GM23248 (cell line): ENCODE results near the gene MICAL1. TPM values are rescaled to one million over a fixed set of nuclear protein-coding genes. Genes with fewer than 3 reads are reported as not detected.
A peak's percentile ranks its signal among the peaks of the same experiment; 100 is the strongest.

ENCODE experiments used
- DNase-seq: peaks from one replicate; pipeline ENCODE4 v3.0.0-alpha.2; 2015
- H2AFZ ChIP-seq: fragments of 200-600 bp; sonication (generic); 2 replicates; pipeline ENCODE4 v1.6.1; 2016; ENCODE audit warnings: antibody characterized with exemption
- H3F3A ChIP-seq: fragments of 200-600 bp; sonication (generic); 2 replicates; pipeline ENCODE4 v1.6.1; 2016; ENCODE audit warnings: mild to moderate bottlenecking, antibody characterized with exemption, mixed run types; ENCODE audit not compliant: insufficient read depth
- H3K27ac ChIP-seq: fragments of 200-600 bp; sonication (generic); 2 replicates; pipeline ENCODE4 v1.5.1; 2016; ENCODE audit warnings: mild to moderate bottlenecking
- H3K27me3 ChIP-seq: fragments of 200-600 bp; sonication (generic); replicated peaks from 2 replicates; pipeline ENCODE4 v1.6.1; 2016; ENCODE audit warnings: mild to moderate bottlenecking; ENCODE audit not compliant: insufficient read depth
- H3K36me3 ChIP-seq: fragments of 200-600 bp; sonication (generic); 2 replicates; pipeline ENCODE4 v1.6.1; 2016; ENCODE audit warnings: low read depth, mild to moderate bottlenecking
- H3K4me1 ChIP-seq: fragments of 200-600 bp; sonication (generic); 2 replicates; pipeline ENCODE4 v1.6.1; 2016; ENCODE audit warnings: mild to moderate bottlenecking; ENCODE audit not compliant: insufficient read depth
- H3K4me2 ChIP-seq: fragments of 200-600 bp; sonication (generic); one replicate; pipeline ENCODE4 v1.6.1; 2016; ENCODE audit warnings: mild to moderate bottlenecking; ENCODE audit not compliant: unreplicated experiment
- H3K4me3 ChIP-seq: fragments of 200-600 bp; sonication (generic); 2 replicates; pipeline ENCODE4 v1.5.1; 2016; ENCODE audit warnings: mild to moderate bottlenecking
- H3K79me2 ChIP-seq: fragments of 200-600 bp; sonication (generic); 2 replicates; pipeline ENCODE4 v1.6.1; 2016; ENCODE audit warnings: mild to moderate bottlenecking; ENCODE audit not compliant: insufficient read depth
- H3K9ac ChIP-seq: fragments of 200-600 bp; sonication (generic); 2 replicates; pipeline ENCODE4 v1.6.1; 2016; ENCODE audit warnings: mild to moderate bottlenecking
- H3K9me2 ChIP-seq: fragments of 200-600 bp; sonication (generic); 2 replicates; pipeline ENCODE4 v1.6.1; 2016; ENCODE audit warnings: mixed run types, mild to moderate bottlenecking, moderate library complexity; ENCODE audit not compliant: insufficient read depth
- H3K9me3 ChIP-seq: fragments of 200-600 bp; sonication (generic); one replicate; pipeline ENCODE4 v1.6.1; 2017; ENCODE audit warnings: low read depth
- H4K20me1 ChIP-seq: fragments of 200-600 bp; sonication (generic); 2 replicates; pipeline ENCODE4 v1.6.0; 2016; ENCODE audit not compliant: insufficient read depth
- EZH2 ChIP-seq: fragments of 200-600 bp; sonication (generic); IDR thresholded peaks from 2 replicates; pipeline ENCODE4 v1.6.1; 2018; ENCODE audit warnings: antibody characterized with exemption, mild to moderate bottlenecking; ENCODE audit not compliant: insufficient read depth, poor library complexity, severe bottlenecking
- EZH2phosphoT487 ChIP-seq: fragments of 200-600 bp; sonication (generic); IDR thresholded peaks from 2 replicates; pipeline ENCODE4 v1.6.1; 2018; ENCODE audit warnings: antibody characterized with exemption, moderate library complexity, mild to moderate bottlenecking, low read depth; ENCODE audit not compliant: insufficient read depth
- WGBS, 2 experiments: methylation state at CpG; one replicate each; pipeline ENCODE4 v1.1.6; 2015 to 2017; ENCODE audit warnings: low lambda C conversion rate in 2 of 2, low coverage in 1 of 2; ENCODE audit errors: missing lambda C conversion rate in 2 of 2; 5-methylcytosine and 5-hydroxymethylcytosine counted together
- in situ Hi-C: fragments of 300-500 bp; cut with MboI; formaldehyde crosslinking; loops from 2 replicates; pipeline ENCODE4 v1.15.0; 2020
- polyA plus RNA-seq: library from polyadenylated mRNA; unstranded; fragments of >200 nt; fragmentation: Nextera tagmentation; extraction: Ambion mirVana; gene quantifications from 2 replicates; pipeline ENCODE4 v1.2.1, GENCODE V29; 2016
- total RNA-seq: library from RNA; depleted of rRNA; stranded (reverse); fragments of >200 nt; shearing (Covaris generic); gene quantifications from 2 replicates; pipeline ENCODE4 v1.2.3, GENCODE V29; 2014

The MICAL1 gene
- total and polyA plus RNA-seq, 2 experiments from 2014 or later, result 26.1 to 57.8 TPM

DNA sequence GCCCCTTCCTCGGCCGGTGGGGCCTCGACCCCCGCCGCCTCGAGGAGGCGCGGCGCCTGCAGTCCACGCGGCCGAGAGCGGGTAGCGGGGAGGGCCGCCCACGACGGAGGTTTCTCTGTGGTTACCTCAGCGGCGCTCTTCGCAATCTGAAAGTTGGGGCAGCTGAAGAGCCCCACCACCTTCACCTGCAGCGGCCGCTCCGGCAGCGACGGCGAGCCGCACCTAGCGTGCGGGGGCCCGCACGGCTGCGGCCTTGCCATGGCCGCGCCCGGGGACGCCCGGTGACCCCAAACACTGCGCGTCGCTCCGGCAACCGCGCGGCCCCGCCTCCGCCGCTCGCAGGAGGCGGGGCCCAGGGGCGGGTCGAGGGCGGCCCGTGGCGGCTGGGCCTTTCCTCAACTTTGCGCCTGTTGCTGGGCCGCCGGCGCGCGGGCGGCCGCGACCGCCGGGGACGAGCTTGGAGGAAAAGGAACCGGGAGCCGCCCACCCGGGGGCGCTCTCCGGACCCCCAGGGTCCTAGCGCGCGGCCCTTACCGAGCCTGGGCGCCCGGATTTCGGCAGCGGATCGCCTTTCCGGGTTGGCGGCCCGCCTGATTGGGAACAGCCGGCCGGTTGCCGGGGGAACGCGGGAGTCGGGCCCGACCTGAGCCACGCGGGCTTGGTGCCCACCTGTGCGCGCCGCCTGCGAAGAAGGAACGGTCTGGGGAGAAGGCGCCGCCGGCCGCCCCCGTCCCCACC, 15.1 kb downstream of the MICAL1 start, which contains the start of the genes PPIL6 and SMPD2:
TSS of gene PPIL6 (minus strand) at position 298 of the 738 bp plus-strand sequence. CDS start at position 260, 38 bp downstream.
TSS of gene SMPD2 (plus strand) at position 394 of the 738 bp plus-strand sequence. CDS start 398 bp downstream, outside the sequence.
- no peaks in the 10 kb centered on the region for H3K9me2 ChIP-seq
- in situ Hi-C loops, result no loop called here
- TF ChIP-seq EZH2, result no peak
- TF ChIP-seq EZH2phosphoT487, result no peak

DNA sequence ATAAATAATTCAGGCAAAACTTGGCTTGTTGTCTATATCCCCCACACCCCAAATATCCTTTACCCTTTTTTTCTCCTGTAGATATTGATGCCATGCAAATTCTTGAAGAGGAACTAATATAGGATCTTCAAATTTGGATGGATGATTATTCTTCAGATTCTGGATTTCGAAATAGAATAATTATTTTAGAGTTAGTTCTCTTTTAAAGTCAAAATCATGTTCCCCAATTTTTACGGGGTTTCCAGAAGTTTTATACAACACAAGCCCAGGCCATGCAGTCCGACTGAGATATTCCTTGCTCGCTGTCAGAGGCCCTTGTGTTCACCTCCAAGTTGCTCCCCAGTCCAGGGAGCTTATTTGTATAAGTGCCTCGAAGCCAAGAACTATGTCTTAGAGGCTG, 19.5 kb downstream of the MICAL1 start:
- Histone ChIP-seq H3K9me3 (no peaks in the 10 kb centered on the region), H3K27me3 (no peaks in the 10 kb centered on the region), H3K79me2 (no peaks in the 10 kb centered on the region), H3K27ac (no peak overlapping the region), H3K4me3 (no peak overlapping the region), H3K36me3 (no peaks in the 10 kb centered on the region), H3K4me1 (0 out of 2 replicates have a peak, but pooled peaks cover 6% of the 10 kb centered on the region), H3K9me2 (no peaks in the 10 kb centered on the region), H4K20me1 (no peaks in the 10 kb centered on the region), H2AFZ (no peak overlapping the region), H3F3A (no peaks in the 10 kb centered on the region), H3K4me2 (no peak overlapping the region), H3K9ac (no peak overlapping the region)
- 85 to 91% methylated on average over 5 of the region's 5 CpGs for WGBS, 2 experiments
- no peak for TF ChIP-seq EZH2phosphoT487
- TF ChIP-seq EZH2, result no peak
- no peak for DNase-seq
- in situ Hi-C loops, result no loop called here

More for the DNA sequence above, 15.1 kb downstream of the MICAL1 start, which contains the start of the genes PPIL6 and SMPD2:
- peak within 1 kb of the TSS; percentile 87 for H3K4me2 ChIP-seq
- no peaks in the 10 kb centered on the region for H4K20me1 ChIP-seq
- peaks cover 2% of the 10 kb centered on the region; the same call in 1 of the 2 replicates for H3K36me3 ChIP-seq
- peak within 1 kb of the TSS; percentile 96 for H2AFZ ChIP-seq
- H3F3A ChIP-seq, result 0 out of 2 replicates have a peak, but pooled peaks cover 4% of the 10 kb centered on the region
- H3K4me3 ChIP-seq, result peak within 1 kb of the TSS; percentile 96
- H3K27me3 ChIP-seq, result no peaks in the 10 kb centered on the region
- H3K9me3 ChIP-seq, result no peaks in the 10 kb centered on the region
- H3K9ac ChIP-seq, result peak within 1 kb of the TSS; percentile 92
- peak; percentile 95 for DNase-seq
- 1 to 2% methylated on average over 69 to 93 of the region's 102 CpGs for WGBS, 2 experiments
- H3K27ac ChIP-seq, result peak within 1 kb of the TSS; percentile 80
- H3K79me2 ChIP-seq, result no peaks in the 10 kb centered on the region
- H3K4me1 ChIP-seq, result peaks cover 10% of the 10 kb centered on the region; the same call in 1 of the 2 replicates

DNA sequence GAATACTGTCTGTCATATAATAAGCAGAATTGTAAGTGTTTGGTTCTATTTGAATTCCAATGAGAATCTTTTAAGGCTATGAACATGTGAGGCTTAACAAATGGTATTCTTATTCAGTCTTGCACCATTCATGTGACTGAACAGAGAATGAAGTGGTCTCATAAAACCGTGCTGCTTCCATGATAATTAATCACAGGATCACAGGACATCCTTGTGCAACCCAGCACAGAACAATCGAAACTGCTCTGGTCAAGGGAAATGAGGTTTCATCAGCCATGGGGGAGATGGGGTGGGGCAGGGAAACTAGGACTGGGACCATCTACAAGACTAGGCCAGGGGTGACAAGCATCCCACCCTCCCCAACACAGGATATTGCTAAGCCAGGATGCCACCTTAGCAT, 21.1 kb downstream of the MICAL1 start:
- H3K36me3 ChIP-seq, result no peaks in the 10 kb centered on the region
- no peak for DNase-seq
- no peaks in the 10 kb centered on the region for H3K79me2 ChIP-seq
- no peaks in the 10 kb centered on the region for H3K9me3 ChIP-seq
- WGBS, 2 experiments, result 33 to 37% methylated on average over 2 of the region's 2 CpGs
- no peaks in the 10 kb centered on the region for H3K9me2 ChIP-seq
- 0 out of 2 replicates have a peak, but pooled peaks cover 3% of the 10 kb centered on the region for H3K4me1 ChIP-seq
- in situ Hi-C loops, result no loop called here
- H3K27me3 ChIP-seq, result no peaks in the 10 kb centered on the region
- no peak overlapping the region for H3K4me3 ChIP-seq
- H2AFZ ChIP-seq, result no peak overlapping the region
- H3K4me2 ChIP-seq, result no peak overlapping the region
- no peak overlapping the region for H3K27ac ChIP-seq
- no peak for TF ChIP-seq EZH2
- no peak for TF ChIP-seq EZH2phosphoT487
- H3F3A ChIP-seq, result no peaks in the 10 kb centered on the region
- H3K9ac ChIP-seq, result no peak overlapping the region
- no peaks in the 10 kb centered on the region for H4K20me1 ChIP-seq

DNA sequence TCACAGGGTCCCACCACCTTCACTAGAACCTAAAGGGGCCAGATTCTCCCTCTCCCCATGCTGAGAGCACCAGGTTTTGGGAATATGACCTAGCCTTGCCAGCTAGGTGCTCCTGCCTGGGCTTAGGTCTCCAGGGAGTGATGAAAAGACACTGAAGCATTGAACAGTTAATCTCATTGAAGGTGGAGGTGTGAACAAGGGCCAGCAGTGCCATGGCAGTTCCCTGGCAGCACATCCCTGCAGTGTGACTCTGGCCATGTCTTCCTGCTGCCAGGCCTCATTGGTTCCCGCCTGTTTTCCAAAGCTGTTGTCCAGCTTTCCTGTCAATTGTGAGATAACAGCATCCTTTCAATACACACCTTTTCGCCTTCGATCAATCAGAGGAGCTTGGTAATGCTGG, 26.1 kb downstream of the MICAL1 start:
- WGBS, 2 experiments, result 88 to 90% methylated on average over 3 of the region's 3 CpGs
- H2AFZ ChIP-seq, result peak overlapping the region; percentile 39
- DNase-seq, result no peak
- H3K36me3 ChIP-seq, result no peaks in the 10 kb centered on the region
- H3K27ac ChIP-seq, result no peak overlapping the region
- H3K9me3 ChIP-seq, result no peaks in the 10 kb centered on the region
- no peak overlapping the region for H3K4me3 ChIP-seq
- in situ Hi-C loops, result no loop called here
- H4K20me1 ChIP-seq, result no peaks in the 10 kb centered on the region
- H3K4me1 ChIP-seq, result no peaks in the 10 kb centered on the region
- H3F3A ChIP-seq, result no peaks in the 10 kb centered on the region
- no peak overlapping the region for H3K9ac ChIP-seq
- H3K27me3 ChIP-seq, result no peaks in the 10 kb centered on the region
- H3K4me2 ChIP-seq, result peak overlapping the region; percentile 40
- H3K9me2 ChIP-seq, result no peaks in the 10 kb centered on the region
- no peaks in the 10 kb centered on the region for H3K79me2 ChIP-seq
- TF ChIP-seq EZH2phosphoT487, result no peak
